HCT116 (cell line): ENCODE data around the gene WDR27. TPM values are rescaled to one million over a fixed set of nuclear protein-coding genes. Genes with fewer than 3 reads are reported as not detected.

Experiments
- ATAC-seq: fragments of 200-7000 bp; cut with Tn5 transposase; 2 replicates; pipeline ENCODE4 v1.9.1; 2020; ENCODE audit warnings: mild to moderate bottlenecking, moderate library complexity
- BruUV-seq: library from RNA; stranded (reverse); fragments of 400-500 nt; replicated peaks from 2 replicates; lab custom pipeline; 2021; lab: Mats Ljungman, UMichigan
- CTCF ChIA-PET: fragments of 300-600 bp; sonication (Branson Sonifier 250); formaldehyde crosslinking; loops from one replicate; lab custom pipeline; 2021; ENCODE audit warnings: antibody characterized with exemption; lab: Charles Lee
- POLR2A ChIA-PET: fragments of 300-600, 350-600 bp; sonication (Branson Sonifier 250); formaldehyde crosslinking; loops from one replicate; lab custom pipeline; 2021; ENCODE audit warnings: antibody characterized with exemption; lab: Charles Lee
- RAD21 ChIA-PET, 2 experiments: fragments of 300-600 bp; sonication (Branson Sonifier 250); formaldehyde crosslinking; loops; one replicate each; lab custom pipeline; 2023; ENCODE audit warnings: low total read pairs in 2 of 2; ENCODE audit not compliant: uncharacterized antibody in 2 of 2, unreplicated experiment in 2 of 2, low non-redundant PET in 1 of 2; lab: Charles Lee
- DNase-seq: peaks from one replicate; pipeline ENCODE4 v3.0.0-alpha.2; 2010; ENCODE audit warnings: low read depth, low spot score
- H2AFZ ChIP-seq: fragments of 200-600 bp; shearing (Covaris generic), sonication (generic); 2 replicates; pipeline ENCODE4 v1.6.1; 2017; ENCODE audit warnings: low read depth, mixed run types, mixed read lengths, antibody characterized with exemption, low read length; ENCODE audit not compliant: poor library complexity, severe bottlenecking
- H3K27ac ChIP-seq: 2 replicates; pipeline ENCODE4 v1.5.1; 2012; ENCODE audit warnings: low read depth, low read length
- H3K27me3 ChIP-seq: fragments of 200-600 bp; sonication (generic); 2 replicates; pipeline ENCODE4 v1.6.1; 2016; ENCODE audit warnings: mixed run types, low read length, mixed read lengths; ENCODE audit not compliant: insufficient read depth
- H3K36me3 ChIP-seq, 2 experiments: fragments of 200-500 bp in 1 of 2; fragments of 200-600 bp in 1 of 2; sonication (Bioruptor generic) in 1 of 2; sonication (generic) in 1 of 2; 2 replicates each; pipeline versions ENCODE4 v1.5.1 to v1.6.1; 2014 to 2016; ENCODE audit warnings: low read length in 2 of 2, inconsistent platforms in 1 of 2, mixed read lengths in 1 of 2, mixed run types in 1 of 2; ENCODE audit not compliant: insufficient read depth in 2 of 2, control insufficient read depth in 1 of 2
- H3K4me1 ChIP-seq, 2 experiments: fragments of 200-600 bp in 1 of 2; sonication (generic) in 1 of 2; 2 replicates each; pipeline versions ENCODE4 v1.5.1 to v1.6.1; 2012 to 2017; ENCODE audit warnings: low read length in 2 of 2, inconsistent platforms in 1 of 2, mild to moderate bottlenecking in 1 of 2, mixed read lengths in 1 of 2, mixed run types in 1 of 2, moderate library complexity in 1 of 2; ENCODE audit not compliant: insufficient read depth in 2 of 2, control insufficient read depth in 1 of 2
- H3K4me2 ChIP-seq: fragments of 200-600 bp; sonication (generic); 2 replicates; pipeline ENCODE4 v1.6.1; 2017; ENCODE audit warnings: mixed run types, low read length, mixed read lengths
- H3K4me3 ChIP-seq, 2 experiments: fragments of 200-600 bp in 1 of 2; sonication (generic) in 1 of 2; replicated peaks in 1 of 2; 2 replicates each; pipeline ENCODE4 v1.5.1; 2011 to 2016; ENCODE audit warnings: low read length in 2 of 2, control low read depth in 1 of 2, low read depth in 1 of 2, mild to moderate bottlenecking in 1 of 2, mixed read lengths in 1 of 2, mixed run types in 1 of 2
- H3K79me2 ChIP-seq: fragments of 200-600 bp; sonication (generic); 2 replicates; pipeline ENCODE4 v1.6.1; 2017; ENCODE audit warnings: mild to moderate bottlenecking, mixed run types, low read length, moderate library complexity, mixed read lengths; ENCODE audit not compliant: insufficient read depth
- H3K9ac ChIP-seq: fragments of 200-600 bp; sonication (generic); 2 replicates; pipeline ENCODE4 v1.6.1; 2016; ENCODE audit warnings: low read length, mixed read lengths
- H3K9me2 ChIP-seq: fragments of 200-600 bp; sonication (generic), shearing (Covaris generic); 2 replicates; pipeline ENCODE4 v1.6.1; 2017; ENCODE audit warnings: mixed run types, mild to moderate bottlenecking, moderate library complexity; ENCODE audit not compliant: insufficient read depth
- H3K9me3 ChIP-seq, 2 experiments: fragments of 200-500 bp in 1 of 2; fragments of 200-600 bp in 1 of 2; sonication (Bioruptor generic) in 1 of 2; sonication (generic) in 1 of 2; 2 replicates each; pipeline ENCODE4 v1.6.1; 2014 to 2017; ENCODE audit warnings: low read length in 2 of 2, mixed read lengths in 2 of 2, inconsistent platforms in 1 of 2, low read depth in 1 of 2, mild to moderate bottlenecking in 1 of 2, mixed run types in 1 of 2, moderate library complexity in 1 of 2; ENCODE audit not compliant: control insufficient read depth in 1 of 2, insufficient read depth in 1 of 2
- H4K20me1 ChIP-seq: fragments of 200-600 bp; sonication (generic), shearing (Covaris generic); 2 replicates; pipeline ENCODE4 v1.6.1; 2017; ENCODE audit warnings: mixed run types, mild to moderate bottlenecking, moderate library complexity; ENCODE audit not compliant: insufficient read depth
- CBX3 ChIP-seq: IDR thresholded peaks from 2 replicates; pipeline ENCODE4 v1.6.1; 2012; ENCODE audit warnings: low read depth
- ELF1 ChIP-seq: IDR thresholded peaks from 2 replicates; pipeline ENCODE4 v1.6.1; 2012; ENCODE audit warnings: low read depth, borderline replicate concordance
- JUND ChIP-seq: IDR thresholded peaks from 2 replicates; pipeline ENCODE4 v1.6.1; 2012
- RAD21 ChIP-seq: IDR thresholded peaks from 2 replicates; pipeline ENCODE4 v1.6.1; 2012; ENCODE audit warnings: low read depth, mild to moderate bottlenecking
- REST ChIP-seq: IDR thresholded peaks from 2 replicates; pipeline ENCODE4 v1.6.1; 2012; ENCODE audit warnings: low read depth
- SP1 ChIP-seq: IDR thresholded peaks from 2 replicates; pipeline ENCODE4 v1.6.1; 2012; ENCODE audit warnings: low read depth
- SRF ChIP-seq: IDR thresholded peaks from 2 replicates; pipeline ENCODE4 v1.6.1; 2012; ENCODE audit warnings: low read depth
- YY1 ChIP-seq: IDR thresholded peaks from 2 replicates; pipeline ENCODE4 v1.6.1; 2011; ENCODE audit warnings: low read length, low read depth, moderate library complexity, mild to moderate bottlenecking; ENCODE audit not compliant: insufficient replicate concordance; ENCODE audit errors: extremely low read depth
- intact Hi-C: fragments of 100-400 bp; cut with micrococcal nuclease; formaldehyde crosslinking; loops from 2 replicates; pipeline ENCODE4 v1.10.0; 2022
- total RNA-seq: library from RNA; stranded (reverse); gene quantifications from one replicate; pipeline ENCODE4 v1.2.1, GENCODE V29; 2021; ENCODE audit not compliant: unreplicated experiment
- TF ChIP-seq, protein P1 (sequence below): IDR thresholded peaks from 2 replicates; pipeline ENCODE4 v1.6.1; 2011; ENCODE audit warnings: mild to moderate bottlenecking, low read length, moderate library complexity; ENCODE audit not compliant: insufficient replicate concordance; ENCODE audit errors: extremely low read depth
- TF ChIP-seq, protein P2 (sequence below): IDR thresholded peaks from 2 replicates; pipeline ENCODE4 v1.6.1; 2012

Gene WDR27
- total RNA-seq, 1 experiment from 2014 or later = 60.6 TPM

- no peak overlapping the region for H3K4me2 ChIP-seq
- intact Hi-C loops = no loop called here
- no peak overlapping the region for H3K9ac ChIP-seq
- no TSS peak for BruUV-seq
- H3K36me3 ChIP-seq = peaks cover 11 to 29% of the 10 kb centered on the region in 2 experiments; a peak in 2 of 4 replicates
- no peaks in the 10 kb centered on the region for H3K9me2 ChIP-seq
- no peak overlapping the region for H2AFZ ChIP-seq
- peaks cover 10 to 12% of the 10 kb centered on the region in 2 experiments; a peak in 2 of 4 replicates for H3K9me3 ChIP-seq
- H3K79me2 ChIP-seq = no peaks in the 10 kb centered on the region
- no peaks in the 10 kb centered on the region for H4K20me1 ChIP-seq
- ATAC-seq (no peak), DNase-seq (no peak)
- no peak for TF ChIP-seq REST
- TF ChIP-seq SP1 = no peak
- TF ChIP-seq, protein P1, sequence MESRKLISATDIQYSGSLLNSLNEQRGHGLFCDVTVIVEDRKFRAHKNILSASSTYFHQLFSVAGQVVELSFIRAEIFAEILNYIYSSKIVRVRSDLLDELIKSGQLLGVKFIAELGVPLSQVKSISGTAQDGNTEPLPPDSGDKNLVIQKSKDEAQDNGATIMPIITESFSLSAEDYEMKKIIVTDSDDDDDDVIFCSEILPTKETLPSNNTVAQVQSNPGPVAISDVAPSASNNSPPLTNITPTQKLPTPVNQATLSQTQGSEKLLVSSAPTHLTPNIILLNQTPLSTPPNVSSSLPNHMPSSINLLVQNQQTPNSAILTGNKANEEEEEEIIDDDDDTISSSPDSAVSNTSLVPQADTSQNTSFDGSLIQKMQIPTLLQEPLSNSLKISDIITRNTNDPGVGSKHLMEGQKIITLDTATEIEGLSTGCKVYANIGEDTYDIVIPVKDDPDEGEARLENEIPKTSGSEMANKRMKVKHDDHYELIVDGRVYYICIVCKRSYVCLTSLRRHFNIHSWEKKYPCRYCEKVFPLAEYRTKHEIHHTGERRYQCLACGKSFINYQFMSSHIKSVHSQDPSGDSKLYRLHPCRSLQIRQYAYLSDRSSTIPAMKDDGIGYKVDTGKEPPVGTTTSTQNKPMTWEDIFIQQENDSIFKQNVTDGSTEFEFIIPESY = no peak
- no peak for TF ChIP-seq JUND
- TF ChIP-seq, protein P2, sequence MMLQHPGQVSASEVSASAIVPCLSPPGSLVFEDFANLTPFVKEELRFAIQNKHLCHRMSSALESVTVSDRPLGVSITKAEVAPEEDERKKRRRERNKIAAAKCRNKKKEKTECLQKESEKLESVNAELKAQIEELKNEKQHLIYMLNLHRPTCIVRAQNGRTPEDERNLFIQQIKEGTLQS = no peak
- no peak for TF ChIP-seq YY1
- TF ChIP-seq RAD21 = no peak
- TF ChIP-seq SRF = no peak
- TF ChIP-seq CBX3 = no peak
- TF ChIP-seq ELF1 = no peak
- CTCF ChIA-PET = no interaction called here
- no peaks in the 10 kb centered on the region for H3K27me3 ChIP-seq
- POLR2A ChIA-PET = no interaction called here
- RAD21 ChIA-PET = no interaction called here
- no peak overlapping the region for H3K27ac ChIP-seq
- H3K4me1 ChIP-seq = no peaks in the 10 kb centered on the region
- H3K4me3 ChIP-seq = no peak overlapping the region
These were observed 48.9 kb downstream of the WDR27 start for GRCh38 chr6:169652896-169653295.
